Stimulated activated CD4-positive, alpha-beta T cell treated with anti-CD3 and anti-CD28 coated beads, Interleukin-2, amount 100 ng/mL, for 4 hours (primary cell): ENCODE data around the gene TECPR1.

Source experiments
- DNase-seq: peaks from one replicate; pipeline ENCODE4 v3.0.0-alpha.2; 2020; ENCODE audit warnings: low read depth

TECPR1 gene

DNA sequence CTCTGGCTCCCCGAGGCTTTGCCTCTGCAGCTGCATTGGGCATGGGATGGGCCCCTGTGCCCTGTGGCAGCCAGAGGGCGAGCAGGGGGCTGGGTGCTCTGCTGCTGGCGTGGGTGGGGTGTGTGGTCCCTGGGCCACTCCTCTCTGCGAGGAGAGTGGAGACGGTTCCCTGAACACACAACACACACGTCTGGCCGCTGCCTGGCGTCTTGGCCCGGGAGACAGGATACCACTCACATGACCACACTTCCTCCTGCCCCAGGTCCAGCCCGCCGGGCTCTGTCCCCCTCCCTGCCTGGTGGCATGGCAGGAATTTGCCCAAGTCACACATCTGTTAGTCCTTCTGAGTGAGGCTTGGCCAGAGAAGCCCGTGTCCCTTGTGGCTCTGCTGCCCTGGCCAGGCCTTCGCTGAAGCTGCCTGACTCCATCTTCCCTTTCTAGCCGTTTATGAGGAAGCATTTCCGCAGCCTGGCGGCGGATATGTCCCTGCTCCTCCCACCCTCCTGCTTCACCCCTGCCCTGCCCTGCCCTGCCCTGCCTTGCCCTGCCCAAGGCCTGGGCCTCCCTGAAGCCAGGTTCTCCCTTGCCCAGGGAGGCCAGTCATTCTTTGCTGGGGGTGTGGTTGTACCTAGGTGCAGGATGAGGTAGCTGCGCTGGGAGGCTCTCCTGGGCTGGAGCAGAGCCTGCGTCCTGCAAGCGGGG lies 32.5 kb upstream of the TECPR1 start:
- DNase-seq, result no peak

DNA sequence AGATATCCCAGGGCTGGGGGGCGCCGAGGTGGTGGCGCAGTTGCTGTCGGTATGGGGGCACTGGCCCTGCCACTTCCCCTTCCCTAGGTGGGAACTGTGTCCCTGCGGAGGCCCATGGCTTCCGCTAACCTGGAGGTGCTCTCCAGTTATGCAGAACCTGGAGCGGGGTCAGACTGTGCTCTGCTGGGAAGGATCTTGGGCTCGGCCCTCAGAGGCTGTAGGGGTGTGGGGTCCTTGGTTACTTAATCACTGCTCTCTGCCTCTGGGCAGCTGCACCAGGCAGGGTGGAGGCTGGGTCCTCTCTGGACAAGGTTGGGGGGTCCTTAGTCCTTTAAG lies 31.8 kb upstream of the TECPR1 start:
- DNase-seq, result no peak

DNA sequence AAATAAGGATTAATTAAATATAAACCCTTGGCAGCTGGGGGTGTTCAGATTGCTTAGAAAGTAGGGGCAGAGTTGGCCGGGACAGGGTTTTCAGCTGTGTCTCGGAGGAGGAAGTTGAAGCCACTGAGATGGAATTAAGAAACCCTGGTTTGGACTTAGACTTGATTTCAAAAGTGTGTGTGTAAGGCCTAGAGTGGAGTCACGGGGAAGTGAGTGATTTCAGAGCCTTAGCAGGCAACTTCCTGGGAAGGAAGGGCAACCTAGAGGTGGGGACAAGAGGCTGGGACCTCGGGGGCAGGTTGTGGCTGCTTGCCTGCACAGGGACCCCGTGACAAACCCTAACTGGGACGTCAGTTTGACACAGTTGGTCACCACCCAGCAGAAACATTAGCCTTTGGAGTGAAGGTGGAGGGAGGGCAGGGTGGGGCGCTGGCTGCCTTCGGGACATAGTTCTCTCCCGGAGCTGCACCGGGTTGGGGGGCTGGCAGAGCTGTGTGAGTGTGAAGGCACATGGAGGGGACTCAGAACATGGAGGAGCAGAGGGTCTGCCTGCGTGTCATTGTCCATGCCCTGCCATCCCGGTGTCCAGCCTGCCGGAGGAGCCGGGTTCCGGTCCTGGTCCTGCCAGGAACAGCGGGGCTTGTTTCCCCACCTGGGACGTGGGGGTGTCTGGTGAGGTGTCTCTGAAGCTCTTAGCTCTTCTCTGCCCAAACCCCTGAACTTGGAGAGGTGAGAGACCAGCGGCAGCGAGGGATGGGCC lies 31.3 kb upstream of the TECPR1 start:
- no peak for DNase-seq

DNA sequence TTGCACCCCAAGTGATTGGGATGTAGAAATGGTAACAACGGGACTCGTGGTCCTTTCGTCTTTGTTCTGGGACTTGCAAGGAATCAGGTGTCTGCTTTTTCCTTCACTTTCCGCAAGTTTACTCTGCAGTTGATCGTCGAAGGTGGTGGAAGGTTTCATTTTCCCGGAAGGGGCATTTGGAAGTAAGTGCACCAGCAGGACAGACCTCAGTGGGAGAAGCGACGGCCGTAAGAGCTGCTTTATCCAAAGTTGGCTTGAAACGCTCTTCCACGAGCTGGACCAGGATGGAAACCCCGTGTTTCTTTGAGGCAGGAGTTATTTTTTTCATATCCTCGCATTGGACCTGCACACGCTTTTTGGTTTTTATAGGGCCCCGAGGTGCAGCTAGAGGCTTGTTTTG lies 30.7 kb upstream of the TECPR1 start:
- DNase-seq, result no peak

DNA sequence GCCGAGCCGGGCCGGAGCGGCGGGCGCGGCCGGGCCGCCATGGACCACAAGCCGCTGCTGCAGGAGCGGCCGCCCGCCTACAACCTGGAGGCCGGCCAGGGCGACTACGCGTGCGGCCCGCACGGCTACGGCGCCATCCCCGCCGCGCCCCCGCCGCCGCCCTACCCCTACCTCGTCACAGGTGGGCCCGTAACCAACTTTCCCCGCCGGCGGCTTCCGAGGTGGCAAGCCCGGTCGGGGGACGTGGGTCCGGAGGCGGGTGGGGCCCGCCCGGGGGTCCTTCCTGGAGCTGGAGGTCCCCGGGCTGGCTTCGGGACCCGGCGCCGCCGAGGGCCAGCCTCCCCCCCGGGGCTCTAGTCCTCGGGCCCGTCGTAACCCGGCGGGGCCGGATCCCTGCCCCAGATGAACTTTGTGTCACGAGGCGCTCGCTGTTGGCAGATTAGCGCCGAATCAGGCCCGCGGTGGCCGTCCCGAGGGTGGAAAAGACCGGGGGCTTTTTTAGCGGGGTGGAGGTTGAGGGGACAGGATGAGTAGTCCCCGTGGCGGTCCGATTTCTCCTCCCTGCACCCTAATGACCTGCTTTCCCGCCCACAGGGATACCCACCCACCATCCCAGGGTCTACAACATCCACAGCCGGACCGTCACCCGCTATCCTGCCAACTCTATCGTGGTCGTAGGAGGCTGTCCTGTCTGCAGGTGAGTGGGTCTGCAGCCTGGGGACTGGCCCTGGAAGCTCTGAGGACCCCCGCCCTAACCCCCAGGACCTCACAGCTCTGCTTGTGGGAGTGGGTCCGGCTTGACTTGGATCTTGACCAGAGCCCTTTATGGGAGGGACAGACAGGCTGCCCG lies 29.9 kb upstream of the TECPR1 start:
- DNase-seq, result peak; percentile 20

DNA sequence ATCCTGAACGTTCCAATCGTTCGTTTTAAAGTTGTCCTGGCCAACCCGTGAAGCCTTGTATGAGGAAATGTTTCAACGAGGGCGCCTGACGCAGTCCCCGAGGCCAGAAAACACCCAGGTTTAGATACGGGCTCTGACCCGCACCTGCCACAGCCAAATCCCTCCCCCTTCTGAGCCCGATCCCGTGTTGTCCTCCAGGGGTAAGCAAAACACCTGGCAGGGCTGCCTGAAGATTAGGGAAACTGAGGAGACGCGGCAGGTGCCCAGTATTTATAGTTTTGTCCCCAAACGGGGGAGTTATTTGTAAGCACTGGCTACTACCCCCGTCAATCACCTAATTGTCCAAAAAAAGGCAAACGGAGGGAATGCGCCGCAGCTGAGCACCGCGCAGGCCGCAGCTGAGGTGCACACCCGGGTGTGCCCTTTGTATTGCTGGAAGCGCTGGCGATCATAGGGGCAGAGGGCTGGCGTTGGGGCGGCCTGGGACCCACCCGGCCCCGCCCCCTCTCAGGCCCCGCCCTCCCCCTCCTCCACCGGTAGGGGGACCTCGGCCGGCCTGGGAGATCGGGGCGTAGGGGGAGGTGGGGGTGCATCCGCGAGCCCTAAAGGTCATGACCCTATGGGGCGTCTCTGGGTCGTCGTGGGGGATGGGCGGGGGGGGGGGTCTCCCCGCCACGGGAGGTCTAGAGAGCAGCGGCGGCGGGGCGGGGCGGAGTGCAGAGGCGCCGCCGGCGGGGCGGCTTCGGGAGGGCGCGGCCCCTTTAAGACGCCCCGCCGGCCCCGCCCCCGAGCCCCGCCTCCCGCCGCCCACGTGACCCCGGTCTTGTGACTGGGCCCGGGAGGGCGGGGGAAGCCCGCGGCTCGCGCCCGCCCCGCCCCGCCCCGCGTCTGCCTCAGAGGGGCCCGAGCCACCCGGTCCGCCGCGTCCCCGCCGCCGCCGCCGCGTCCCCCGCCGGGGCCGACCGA lies 29.0 kb upstream of the TECPR1 start, which contains the start of gene BRI3:
TSS of gene BRI3 (plus strand) at position 896 of the 966 bp plus-strand sequence. CDS start 110 bp downstream, outside the sequence.
- DNase-seq, result peak; percentile 87

DNA sequence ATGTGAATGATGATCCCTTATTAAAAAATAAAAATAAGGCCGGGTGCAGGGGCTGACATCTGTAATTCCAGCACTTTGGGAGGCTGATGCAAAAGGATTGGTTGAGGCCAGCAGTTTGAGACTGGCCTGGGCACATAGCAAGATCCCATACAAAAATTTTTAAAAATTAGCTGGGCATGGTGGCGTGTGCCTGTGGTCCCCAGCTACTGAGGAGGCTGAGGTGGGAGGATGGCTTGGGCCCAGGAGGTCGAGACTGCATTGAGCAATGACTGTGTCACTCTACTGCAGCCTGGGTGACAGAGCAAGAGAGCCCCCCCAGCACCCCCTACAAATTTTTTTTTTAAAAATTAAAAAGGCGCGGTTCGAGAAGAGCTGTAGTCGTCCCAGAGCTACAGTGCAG lies 28.3 kb upstream of the TECPR1 start:
- no peak for DNase-seq

DNA sequence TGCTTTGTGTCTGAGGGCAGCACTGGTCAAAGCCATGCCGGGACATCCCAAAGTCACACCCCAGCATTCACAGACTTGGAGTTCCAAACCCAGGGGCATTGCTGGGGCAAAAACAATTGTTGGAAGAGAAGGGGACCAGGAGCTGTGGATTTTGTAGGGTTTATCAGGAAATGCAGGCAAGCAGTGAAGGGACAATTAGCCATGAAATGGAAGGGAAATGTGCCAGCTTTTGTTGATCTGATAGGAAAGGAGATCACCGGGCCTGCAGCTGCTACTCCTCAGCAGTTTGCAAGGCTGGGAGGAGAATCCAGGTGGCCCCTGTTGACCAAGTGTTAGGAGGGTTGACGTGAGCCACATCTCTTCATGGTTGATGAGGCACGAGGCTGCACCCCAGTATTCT lies 26.9 kb upstream of the TECPR1 start:
- DNase-seq, result no peak

DNA sequence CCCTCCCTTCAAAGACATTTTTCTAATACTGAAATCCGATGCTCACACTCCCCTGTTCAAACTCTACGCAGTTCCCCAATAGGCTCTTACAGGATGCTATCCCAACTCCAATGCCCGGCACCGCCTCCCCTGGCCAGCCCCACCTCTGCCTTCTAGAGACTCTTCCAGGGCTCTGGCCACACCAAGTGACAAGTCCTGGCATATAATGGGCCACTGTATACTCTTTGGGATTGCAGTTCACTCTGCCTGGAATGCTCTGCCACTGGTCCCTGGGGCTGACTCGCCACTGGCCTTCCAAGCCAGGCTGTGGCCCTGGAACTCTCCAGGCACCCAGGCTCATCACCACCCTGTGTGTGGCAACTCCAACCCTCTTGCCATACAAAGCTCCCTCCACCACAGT lies 26.4 kb upstream of the TECPR1 start:
- no peak for DNase-seq

DNA sequence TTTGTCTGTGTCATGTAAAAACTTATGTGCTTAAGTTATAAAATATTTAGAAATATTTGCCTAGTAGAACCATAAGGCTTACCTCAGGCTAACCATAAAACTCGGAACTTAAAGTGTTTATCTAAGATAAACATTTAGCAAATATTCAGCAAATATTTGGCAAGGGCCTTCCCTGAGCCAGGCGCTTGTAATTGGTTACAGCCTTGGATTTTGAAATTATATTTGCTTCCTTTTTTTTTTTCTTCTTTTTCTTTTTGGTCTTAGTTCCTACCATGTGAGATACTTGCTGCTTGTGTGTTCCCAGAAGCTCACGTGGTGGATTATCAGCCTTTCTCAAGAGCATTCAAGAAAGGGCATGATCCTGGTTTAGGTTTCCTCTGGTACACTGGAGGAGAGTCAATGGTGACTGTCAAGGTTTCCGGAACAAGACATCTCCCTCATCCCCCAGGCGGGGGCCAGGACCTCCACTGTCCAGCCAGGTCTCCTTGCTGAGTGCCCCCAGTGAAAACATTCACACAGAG lies 24.3 kb upstream of the TECPR1 start:
- DNase-seq, result no peak

DNA sequence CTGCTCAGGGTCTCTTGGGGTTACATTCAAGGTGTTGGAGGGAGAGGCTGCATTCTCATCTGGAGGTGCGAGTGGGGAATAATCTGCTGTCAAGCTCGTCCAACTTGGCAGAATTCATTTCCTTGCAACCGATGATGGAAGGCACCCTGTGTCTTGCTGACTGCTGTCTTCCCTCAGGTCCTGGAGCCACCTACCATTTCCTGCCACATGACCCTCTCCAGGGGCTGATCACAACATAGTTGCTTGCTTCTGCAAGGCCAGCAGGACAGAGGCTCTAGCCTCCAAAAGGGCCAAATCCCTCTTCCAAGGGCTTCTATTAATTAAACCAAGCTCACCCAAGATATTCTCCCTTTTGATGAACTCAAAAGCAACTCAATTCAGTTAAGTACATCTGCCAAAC lies 15.3 kb upstream of the TECPR1 start:
- DNase-seq, result no peak

DNA sequence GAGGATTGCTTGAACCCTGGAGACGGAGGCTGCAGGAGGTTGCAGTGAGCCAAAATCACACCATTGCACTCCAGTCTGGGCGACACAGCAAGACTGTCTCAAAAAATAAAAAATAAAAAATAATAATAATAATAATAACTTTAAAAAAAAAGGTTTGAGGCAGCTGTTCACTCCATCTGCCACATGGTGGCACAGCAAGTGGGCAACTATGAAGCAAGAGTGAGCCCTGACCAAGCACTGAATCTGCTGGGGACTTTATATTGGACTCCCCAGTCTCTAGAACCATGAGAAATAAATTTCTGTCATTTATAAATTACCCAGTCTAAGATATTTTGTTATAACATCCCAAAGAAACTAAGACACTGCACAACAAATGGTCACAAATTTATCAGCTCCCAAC lies 14.8 kb upstream of the TECPR1 start:
- DNase-seq, result no peak

DNA sequence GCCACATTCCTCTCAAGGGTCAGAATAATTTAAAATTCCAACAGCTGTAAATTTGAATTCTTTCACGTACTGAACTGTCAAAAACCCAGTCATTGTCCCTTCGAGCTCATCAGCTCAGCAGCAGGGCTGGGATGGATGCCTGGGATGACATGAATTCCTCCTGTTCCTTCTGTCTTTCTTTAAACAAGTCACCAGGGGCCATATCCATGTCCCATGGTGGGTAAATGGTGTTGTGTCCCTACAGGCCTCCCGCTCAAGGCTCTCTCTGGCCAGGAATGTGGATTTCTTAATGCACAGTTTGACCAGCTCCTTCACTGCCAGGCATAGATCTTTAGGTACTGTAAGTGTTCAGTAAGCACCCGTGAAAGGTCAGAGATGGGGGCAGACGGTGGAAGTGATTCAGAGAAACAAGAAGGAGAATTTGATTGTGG lies 13.8 kb upstream of the TECPR1 start:
- no peak for DNase-seq

DNA sequence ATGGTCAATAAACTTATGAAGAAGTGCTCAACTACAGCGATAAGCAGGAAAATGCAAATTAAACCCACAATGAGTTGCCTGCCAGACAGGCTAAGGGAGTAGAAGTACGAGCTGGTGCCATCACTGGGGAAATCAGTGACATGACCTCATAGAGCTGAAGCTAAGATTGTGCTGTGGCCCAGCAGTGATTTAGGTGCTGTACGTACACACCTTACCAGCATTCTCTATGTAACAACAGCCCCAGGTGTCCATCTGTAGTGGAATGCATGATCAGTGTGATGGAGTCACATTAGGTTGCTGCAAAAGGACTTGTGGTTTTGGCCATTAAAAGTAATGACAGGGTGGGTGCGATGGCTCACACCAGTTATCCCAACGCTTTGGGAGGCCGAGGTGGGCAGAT lies 5.7 kb upstream of the TECPR1 start:
- no peak for DNase-seq

DNA sequence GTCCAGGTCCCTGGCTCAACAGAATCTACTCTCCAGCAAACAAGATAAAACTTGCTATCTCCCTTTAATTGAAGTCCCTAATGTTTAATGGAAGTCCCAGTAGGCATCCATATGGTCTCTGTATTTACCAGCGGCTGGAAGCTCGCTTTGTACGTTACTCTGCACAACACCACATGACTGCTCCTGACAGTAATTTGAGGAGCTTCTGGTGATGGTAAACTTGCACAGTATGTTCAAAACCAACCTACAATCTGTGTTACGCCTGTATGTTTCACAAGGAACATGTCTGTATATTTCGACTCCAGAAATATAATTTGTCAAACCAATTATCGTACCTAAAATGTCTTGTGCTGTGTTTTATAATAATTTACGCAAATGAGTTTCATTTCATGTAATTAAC lies 4.4 kb upstream of the TECPR1 start:
- no peak for DNase-seq

DNA sequence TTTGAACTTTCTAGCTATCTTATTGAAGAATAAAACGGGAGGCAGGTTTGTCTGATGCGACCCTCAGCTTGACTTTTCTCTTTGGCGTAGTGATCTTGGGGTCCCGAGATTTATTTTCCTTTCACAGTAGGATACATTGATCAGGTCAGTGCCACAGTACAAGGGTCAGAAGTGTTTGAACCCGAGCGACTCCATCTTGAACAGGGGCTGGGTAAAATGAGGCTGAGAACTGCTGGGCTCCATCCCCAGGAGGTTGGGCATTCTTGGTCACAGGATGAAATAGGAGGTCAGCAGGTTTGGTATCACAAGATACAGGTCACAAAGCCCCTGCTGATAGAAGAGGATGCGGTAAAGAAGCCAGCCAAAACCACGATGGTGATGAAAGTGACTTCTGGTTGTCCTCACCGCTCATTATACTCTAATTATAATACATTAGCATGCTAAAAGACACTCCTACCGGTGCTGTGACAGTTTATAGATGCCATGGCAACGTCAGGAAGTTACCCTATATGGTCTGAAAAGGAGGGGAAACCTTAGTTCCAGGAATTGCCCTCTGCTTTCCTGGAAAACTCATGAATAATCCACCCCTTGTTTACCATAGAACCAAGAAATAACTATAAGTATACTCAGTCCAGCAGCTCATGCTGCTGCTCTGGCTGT lies 3.0 kb upstream of the TECPR1 start:
- DNase-seq, result no peak

DNA sequence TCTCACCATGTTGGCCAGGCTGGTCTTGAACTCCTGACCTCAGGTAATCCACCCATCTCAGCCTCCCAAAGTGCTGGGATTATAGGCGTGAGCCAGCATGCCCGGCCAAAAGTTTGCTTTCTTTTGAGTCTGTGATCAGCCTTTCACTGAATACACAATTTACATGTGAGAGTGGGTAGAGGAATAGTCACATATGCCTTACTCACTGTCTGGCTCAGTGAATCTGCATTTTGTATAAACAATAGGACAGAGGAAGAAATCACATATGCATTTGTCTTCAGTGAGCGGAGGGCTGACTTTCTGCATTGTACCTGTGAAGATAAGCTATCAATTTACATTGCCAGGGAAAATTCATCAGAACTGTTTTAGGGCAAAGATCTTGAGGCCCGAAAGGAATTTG lies 2.5 kb upstream of the TECPR1 start:
- no peak for DNase-seq

DNA sequence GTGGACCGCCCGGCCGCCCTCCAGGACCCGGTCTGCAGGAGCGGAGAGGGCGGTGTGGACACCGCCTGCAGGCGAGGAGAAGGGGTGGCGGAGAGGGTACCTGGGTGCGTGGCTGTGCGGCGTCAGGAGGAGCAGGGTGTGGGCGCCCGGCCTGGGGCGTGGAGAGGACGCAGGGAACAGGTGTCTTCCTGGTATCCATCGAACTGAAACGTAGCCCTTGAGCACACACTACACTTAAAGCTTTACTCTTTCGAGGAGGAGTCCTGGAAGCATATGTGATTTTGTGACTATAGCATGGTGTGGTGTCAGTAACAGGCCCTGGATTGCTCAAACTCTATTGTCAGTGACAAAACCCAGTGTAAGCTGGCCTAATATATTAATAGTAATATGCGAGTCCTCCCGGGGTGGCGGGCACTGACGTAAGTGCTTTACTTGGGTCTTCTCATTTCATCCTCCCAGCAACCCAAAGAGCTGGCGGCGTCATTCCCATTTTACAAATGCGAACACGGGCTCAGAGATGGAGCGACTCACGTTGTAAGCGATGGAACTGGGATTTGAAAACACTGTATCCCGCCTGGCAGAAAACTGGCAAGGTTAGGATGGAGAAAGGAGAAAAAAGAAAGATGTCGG lies 508 bp upstream of the TECPR1 start:
- DNase-seq, result no peak

DNA sequence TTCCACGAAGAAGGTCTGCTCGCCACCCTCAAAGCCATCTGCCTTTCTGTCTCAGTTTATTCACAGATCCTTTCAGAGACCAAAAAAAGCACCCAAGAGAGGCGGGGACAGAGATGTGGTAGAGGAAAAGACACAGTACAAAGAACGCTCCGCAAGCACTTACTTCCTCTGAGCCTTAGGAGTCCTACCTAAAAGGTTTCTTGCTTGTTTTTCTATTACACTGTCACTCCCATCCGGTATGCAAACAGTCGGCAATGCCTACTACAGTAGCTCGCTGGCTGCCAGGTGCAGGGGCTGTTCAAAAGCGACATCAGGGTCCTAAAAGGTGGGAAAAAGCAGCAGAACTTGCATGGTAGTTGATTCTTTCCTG lies 816 bp downstream of the TECPR1 start:
- peak; percentile 14 for DNase-seq

DNA sequence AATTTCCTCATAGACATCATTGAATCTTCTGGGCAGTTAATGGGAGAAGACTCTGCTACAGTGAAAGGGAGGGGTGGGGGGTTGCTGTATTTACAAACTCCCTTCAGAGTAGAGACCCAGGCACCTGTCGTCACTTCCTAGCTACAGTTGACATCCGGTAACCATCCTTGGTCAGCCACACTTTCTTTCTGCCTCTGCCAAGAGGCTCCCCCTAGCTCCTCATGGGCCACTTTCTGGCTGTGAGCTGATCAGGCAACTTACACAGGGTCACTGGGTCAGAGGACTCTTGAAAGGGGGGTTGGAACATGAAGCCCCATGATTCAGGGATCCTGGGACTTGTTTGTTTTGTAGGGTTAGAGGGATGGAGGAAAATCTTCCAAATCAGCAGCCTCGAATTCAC lies 1.2 kb downstream of the TECPR1 start:
- DNase-seq, result no peak

DNA sequence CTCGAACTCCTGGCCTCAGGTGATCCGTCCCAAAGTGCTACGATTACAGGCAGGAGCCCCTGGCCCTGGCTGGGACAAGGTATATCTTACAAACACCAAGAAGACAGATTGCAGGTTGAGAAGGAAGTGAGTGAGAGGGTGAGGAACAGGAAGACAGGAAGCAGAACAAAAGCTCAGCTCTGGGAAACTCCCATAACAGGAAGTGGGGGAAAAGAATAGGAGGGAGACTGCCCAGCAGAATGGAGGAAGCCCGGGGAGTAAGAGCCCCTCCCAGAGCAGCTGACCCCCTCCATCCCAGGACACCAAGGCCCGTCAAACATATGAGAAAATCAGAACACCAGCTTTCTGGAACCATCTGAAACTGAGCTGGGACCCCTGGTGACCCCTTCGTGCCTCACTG lies 2.9 kb downstream of the TECPR1 start:
- no peak for DNase-seq
